GM15510 (cell line): ENCODE results near the gene SMIM38.

Experiments used
- POLR2A ChIP-seq: IDR thresholded peaks from 3 replicates; pipeline ENCODE4 v1.6.1; 2011; ENCODE audit warnings: borderline replicate concordance; ENCODE audit not compliant: insufficient read length; ENCODE audit errors: extremely low read depth

Gene SMIM38

DNA sequence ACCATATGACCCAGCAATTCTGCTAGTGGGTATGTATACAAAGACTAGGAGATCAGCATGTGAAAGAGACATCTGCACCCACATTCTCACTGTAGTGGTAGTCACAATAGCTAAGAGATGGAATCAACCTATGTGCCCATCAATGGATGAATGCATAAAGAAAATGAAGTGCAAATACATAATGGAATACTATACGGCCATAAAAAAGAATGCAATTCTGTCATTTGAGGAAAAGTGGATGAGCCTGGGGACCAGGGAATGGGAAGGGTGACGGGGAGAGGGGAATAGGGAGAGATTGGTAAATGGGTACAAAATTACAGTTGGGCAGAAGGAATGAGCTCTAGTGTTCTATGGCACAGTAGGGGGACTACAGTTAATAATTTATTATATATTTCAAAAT is 26.7 kb upstream of the SMIM38 start:
- no peak for TF ChIP-seq POLR2A

GRCh38 chr11:69129647-69130046 is 26.1 kb upstream of the SMIM38 start:
- TF ChIP-seq POLR2A: no peak

GRCh38 chr11:69130654-69131053 is 25.1 kb upstream of the SMIM38 start:
- TF ChIP-seq POLR2A: no peak

DNA sequence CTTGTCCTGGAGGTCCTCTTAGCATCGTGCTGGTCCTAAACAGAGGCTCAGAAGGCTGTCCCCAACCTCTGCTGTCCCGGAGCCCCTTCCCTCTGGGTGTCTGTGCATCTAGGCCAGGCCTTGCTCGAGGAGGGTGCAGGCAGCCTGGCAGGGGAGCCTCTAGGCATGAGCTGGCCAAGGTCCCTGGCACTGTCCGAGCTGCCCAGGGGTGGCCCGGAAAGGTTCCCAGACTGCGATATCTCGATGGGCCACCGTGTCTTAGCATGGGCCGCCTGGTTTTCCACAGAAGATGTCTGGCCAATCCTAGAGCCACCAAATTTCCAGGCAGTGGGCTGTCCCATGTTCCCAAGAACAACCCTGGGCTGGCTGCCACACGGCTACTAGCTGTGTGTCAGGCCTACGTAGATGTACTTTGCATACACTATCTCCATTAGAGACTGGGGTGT is 24.6 kb upstream of the SMIM38 start:
- TF ChIP-seq POLR2A: no peak

DNA sequence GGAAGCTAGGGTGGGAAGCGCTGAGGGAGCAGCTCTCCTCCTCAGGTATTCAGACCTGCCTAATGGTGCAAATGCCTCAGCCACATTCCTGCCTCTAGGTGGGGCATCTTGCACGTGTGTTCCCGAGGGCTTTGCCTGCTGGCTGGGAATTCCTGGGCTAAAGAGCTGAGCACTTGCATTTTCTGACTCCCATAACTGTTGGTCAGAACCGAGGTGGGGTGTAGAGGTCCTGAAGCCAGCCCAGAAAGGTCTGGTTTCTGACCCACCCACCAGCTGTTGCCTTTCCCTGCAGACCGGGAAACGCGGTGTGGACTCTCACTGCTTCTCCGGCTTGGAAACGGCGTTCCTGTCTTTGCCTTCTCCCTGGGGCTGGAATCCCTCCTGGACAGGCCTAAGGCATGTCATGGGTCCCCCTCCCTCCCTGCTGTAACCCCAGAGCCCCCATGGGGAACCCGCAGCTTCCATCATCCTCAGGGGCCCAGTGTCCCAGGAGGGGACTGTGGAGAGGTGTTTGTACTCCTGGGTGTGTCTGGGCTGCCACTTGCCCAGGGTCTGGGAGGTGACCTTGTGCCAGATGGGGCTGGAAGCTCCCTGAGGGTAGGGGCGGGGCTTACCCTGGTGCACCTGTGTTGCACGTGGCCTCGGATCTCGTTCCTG is 24.0 kb upstream of the SMIM38 start:
- no peak for TF ChIP-seq POLR2A

DNA sequence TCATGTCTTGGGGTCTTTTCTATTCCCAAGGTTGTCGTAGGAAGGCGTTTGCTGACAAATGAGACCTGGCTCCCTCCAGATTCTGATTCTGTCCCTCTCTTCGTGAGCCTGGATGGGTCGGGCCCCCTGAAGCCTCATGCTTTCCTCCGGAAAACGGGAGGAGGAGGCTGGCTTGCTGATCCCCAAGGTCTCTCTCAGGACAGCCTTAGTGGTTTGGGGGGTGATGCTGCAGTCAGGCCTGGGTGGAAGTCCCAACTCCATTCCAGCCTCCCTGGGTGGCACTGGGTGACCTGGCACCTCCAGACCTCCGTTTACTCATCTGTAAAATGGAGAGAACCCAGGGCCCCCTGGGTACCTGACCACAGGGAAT is 23.4 kb upstream of the SMIM38 start:
- no peak for TF ChIP-seq POLR2A

DNA sequence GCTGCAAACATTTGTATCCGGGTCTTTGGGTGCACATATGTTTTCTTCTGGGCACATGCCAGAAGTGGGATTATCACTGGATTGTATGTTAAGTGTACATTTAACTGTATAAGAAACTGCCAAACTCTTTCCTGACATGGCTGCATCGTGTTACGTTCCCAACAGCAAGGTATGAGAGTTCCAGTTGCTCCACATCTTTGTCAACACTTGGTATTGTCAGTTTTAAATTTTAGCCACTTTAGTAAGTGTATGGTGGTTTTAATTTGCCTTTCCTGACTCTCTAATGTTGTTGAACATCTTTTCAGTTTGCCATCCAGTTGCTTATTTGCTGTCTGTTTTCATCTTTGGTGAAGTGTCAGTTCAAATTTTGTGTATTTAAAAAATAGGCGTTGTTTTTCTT is 22.5 kb upstream of the SMIM38 start:
- no peak for TF ChIP-seq POLR2A

DNA sequence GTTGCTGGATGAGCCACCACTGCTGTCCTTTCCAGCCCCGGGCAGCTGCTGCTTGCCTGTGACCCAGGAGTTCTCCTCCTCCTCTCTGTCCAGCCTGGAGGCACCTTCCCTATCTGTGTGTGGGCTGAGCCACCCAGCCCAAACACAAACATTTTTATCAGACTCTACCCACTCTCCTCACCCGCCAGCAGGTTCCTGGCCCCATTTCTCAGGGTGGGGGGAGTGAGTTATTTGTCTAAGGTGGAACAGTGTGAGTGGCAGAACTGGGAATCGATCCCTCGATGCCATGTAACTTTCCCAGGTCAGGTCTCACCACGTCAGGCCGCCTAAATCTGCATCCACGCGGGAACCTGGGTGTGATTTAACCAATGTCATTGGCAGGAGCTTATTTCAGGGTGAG is 20.8 kb upstream of the SMIM38 start:
- no peak for TF ChIP-seq POLR2A

DNA sequence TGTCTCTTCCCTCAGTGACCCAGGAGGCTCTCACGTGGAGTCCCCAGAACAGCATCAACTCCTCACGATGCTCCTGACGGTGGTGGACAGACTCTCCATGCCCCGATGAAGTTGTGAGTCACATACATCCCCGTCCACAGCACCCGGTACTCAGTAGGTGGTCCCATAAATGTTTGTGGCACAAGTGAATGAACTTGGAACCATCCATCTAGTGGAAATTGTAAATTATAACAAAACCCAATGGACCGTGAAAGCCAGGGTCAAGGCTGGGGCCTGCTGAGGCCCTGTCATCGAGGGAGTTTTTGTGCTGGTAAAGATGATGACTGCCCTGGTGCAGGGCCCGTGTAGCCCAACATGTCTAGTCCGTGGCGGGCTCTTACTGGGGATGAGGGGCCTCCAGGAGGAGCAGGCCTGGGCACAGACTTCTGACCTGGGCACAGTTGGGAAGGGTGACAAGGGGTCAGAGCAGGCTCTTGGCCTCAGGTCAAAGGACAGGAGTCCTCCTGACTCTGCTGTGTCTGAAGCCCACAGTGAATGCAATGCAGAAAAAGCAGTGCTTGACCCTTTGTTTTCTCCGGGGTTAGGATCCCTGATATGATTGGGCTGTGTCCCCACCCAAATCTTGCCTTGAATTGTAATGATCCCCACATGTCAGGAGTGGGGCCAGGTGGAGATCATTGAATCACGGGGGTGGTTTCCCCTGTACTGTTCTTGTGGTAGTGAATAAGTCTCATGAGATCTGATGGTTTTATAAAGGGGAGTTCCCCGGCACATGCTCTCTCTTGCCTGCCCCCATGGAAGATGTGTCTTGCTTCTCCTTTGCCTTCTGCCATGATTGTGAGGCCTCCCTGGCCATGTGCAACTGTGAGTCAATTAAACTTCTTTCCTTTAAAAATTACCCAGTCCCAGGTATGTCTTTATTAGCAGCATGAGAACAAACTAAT is 20.0 kb upstream of the SMIM38 start:
- TF ChIP-seq POLR2A: no peak

DNA sequence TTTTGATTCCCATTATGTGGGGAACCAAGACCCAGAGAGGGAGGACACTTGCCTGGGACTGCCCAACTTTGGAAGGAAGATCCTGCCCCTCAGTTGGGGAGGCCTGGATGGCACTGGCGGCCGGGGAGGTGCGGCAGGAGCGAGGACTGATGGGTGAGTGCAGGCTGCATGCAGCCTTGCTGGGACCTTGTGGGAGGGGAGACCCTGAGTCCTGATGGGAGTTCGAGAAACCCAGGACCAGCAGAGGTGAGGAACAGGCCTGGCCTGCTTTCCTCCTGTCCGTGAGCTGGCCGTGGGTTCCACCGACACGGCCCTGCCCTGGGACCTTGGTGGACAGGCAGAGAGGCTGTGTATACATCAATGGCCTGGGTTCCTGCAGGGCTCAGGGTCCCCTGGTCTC is 19.3 kb upstream of the SMIM38 start:
- no peak for TF ChIP-seq POLR2A

GRCh38 chr11:69137151-69137844 is 18.4 kb upstream of the SMIM38 start:
- TF ChIP-seq POLR2A: no peak

GRCh38 chr11:69138265-69138664 is 17.5 kb upstream of the SMIM38 start:
- no peak for TF ChIP-seq POLR2A

- TF ChIP-seq POLR2A: no peak
Measured at GRCh38 chr11:69140635-69141034, 15.1 kb upstream of the SMIM38 start.

GRCh38 chr11:69141742-69142141 is 14.0 kb upstream of the SMIM38 start:
- TF ChIP-seq POLR2A: no peak

- TF ChIP-seq POLR2A: no peak
Measured at GRCh38 chr11:69142895-69143294, 12.8 kb upstream of the SMIM38 start.

DNA sequence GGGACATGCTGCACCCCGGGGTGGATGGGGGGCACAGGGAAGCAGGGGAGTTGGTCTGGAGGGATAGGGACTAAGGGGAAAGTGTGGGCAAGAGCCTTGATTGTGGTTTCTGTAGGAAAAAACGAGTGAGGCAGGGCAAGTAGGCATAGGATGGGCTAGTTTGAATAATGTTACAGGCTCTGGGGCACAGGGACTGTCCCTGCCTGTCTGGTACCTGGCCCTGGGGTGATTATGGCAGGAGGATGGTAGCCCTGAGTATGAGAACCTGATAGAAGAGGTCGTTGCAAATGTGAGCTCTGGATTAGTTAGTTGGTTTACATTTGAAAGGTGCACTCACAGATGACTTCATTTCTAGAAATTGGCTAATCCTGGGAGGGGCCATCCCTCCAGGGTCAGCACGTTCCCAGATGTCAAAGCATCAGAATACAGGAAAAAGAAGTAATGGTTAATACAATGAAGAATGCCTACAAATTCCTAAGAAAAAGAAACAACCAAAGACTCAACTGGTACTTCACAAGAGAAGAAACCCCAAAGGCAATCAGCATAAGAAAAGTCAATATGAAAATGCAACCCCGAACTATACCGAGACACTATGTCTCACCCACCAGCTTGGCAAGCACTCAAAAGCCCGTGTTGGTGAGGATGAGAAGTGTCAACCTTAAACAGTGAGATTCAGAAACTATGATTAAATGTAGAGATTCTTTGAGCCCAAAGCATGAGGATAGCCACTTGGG is 11.3 kb upstream of the SMIM38 start:
- TF ChIP-seq POLR2A: no peak

DNA sequence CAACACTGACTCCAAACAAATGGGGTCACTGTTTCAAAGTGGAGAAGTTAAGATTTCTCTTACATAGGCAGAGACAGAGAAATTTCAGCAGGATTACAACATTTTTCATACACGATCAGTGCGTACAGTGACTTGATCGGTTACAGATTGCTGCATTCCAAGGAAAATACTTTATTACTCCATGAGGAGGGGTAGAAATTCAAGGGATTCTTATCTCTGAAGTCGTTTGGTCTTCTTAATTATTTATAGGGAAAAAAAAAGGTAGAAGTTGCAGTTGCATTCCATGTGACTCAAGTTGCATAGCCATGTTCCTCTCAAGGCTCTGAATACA is 10.7 kb upstream of the SMIM38 start:
- no peak for TF ChIP-seq POLR2A
